ENCODE data around the gene FAM20C. TPM values are rescaled to one million over a fixed set of nuclear protein-coding genes. Genes with fewer than 3 reads are reported as not detected.

The FAM20C gene
- total RNA-seq, 2 experiments from 2014 or later: not detected

DNA sequence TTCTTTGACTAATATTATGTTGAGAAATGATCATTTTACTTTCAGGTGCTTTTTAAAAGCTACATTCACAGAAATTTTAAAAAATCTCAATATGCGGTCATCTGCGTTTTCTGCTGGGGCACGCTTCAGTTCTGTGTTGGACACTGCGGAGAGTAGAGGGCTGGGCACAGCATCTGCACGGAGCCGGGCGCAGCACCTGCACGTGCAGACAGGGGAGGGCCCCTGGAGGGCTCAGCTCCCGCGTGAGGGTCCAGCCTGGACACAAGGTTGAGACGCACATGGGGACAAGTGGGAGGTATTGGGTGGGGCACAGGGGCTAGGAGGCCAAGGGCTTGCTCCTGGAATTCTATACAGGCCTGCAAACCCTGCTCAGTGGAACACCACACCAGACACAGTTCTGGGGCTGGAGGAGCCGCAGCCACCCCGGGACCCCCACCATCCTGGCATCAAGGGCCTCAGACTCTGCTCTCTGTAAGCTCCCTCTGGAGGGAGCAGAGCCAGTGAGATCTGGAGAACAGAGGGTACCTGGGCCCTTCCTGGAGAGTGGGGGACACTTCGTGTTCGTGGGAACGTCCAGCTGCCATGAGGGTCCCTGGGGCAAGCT, 20.4 kb upstream of the FAM20C start:
- H2AFZ ChIP-seq (ENCODE audit: low read length): no peak overlapping the region
- POLR2A ChIA-PET: no interaction called here
- H3K36me3 ChIP-seq (ENCODE audit: insufficient read depth, low read length): no peaks in the 10 kb centered on the region
- H3K4me1 ChIP-seq (ENCODE audit: insufficient read depth, low read length, poor library complexity, severe bottlenecking): no peaks in the 10 kb centered on the region
- H4K20me1 ChIP-seq (ENCODE audit: insufficient read depth, low read length): no peaks in the 10 kb centered on the region
- no peaks in the 10 kb centered on the region for H3K9me3 ChIP-seq (ENCODE audit: low read length)
- TF ChIP-seq EZH2phosphoT487 (IDR thresholded peaks at IDR 0.05; ENCODE audit: borderline replicate concordance, low read depth, low read length) (no peak), CTCF (conservative IDR thresholded peaks at IDR 0.05; ENCODE audit: low read length) (no peak)
- no peak overlapping the region for H3K4me3 ChIP-seq (ENCODE audit: low read depth, low read length, poor library complexity, severe bottlenecking)
- H3K9me2 ChIP-seq (ENCODE audit: insufficient read depth, low read length): no peaks in the 10 kb centered on the region
- BruUV-seq (replicated peaks): no TSS peak
- CTCF ChIA-PET (ENCODE audit: unreplicated experiment): interaction anchor here (0.6 kb wide), 1 partner anchor 1474 kb away, joined by 3 read pairs; no protein-coding TSS in a partner anchor
- H3K27ac ChIP-seq (ENCODE audit: low read depth, low read length, poor library complexity, severe bottlenecking): no peak overlapping the region
- intact Hi-C loops (cut with micrococcal nuclease; ENCODE audit: unreplicated experiment): no loop called here
- no peaks in the 10 kb centered on the region for H3K79me2 ChIP-seq (ENCODE audit: insufficient read depth, low read depth, low read length)
- no peak overlapping the region for H3K4me2 ChIP-seq (ENCODE audit: low read length)
- no peak for DNase-seq (ENCODE audit: low spot score)

- Histone ChIP-seq H3K79me2 (ENCODE audit: insufficient read depth, low read depth, low read length) (no peaks in the 10 kb centered on the region), H3K4me2 (ENCODE audit: low read length) (no peak overlapping the region), H3K27ac (ENCODE audit: low read depth, low read length, poor library complexity, severe bottlenecking) (no peak overlapping the region), H3K4me1 (ENCODE audit: insufficient read depth, low read length, poor library complexity, severe bottlenecking) (no peaks in the 10 kb centered on the region), H3K9me3 (ENCODE audit: low read length) (no peaks in the 10 kb centered on the region), H3K4me3 (ENCODE audit: low read depth, low read length, poor library complexity, severe bottlenecking) (no peak overlapping the region), H3K9me2 (ENCODE audit: insufficient read depth, low read length) (no peaks in the 10 kb centered on the region), H3K36me3 (ENCODE audit: insufficient read depth, low read length) (no peaks in the 10 kb centered on the region), H4K20me1 (ENCODE audit: insufficient read depth, low read length) (no peaks in the 10 kb centered on the region), H2AFZ (ENCODE audit: low read length) (no peak overlapping the region)
- DNase-seq (ENCODE audit: low spot score): no peak
- no peak for TF ChIP-seq EZH2phosphoT487 (IDR thresholded peaks at IDR 0.05; ENCODE audit: borderline replicate concordance, low read depth, low read length)
- TF ChIP-seq CTCF (conservative IDR thresholded peaks at IDR 0.05; ENCODE audit: low read length): no peak
- CTCF ChIA-PET (ENCODE audit: unreplicated experiment): no interaction called here
- intact Hi-C loops (cut with micrococcal nuclease; ENCODE audit: unreplicated experiment): no loop called here
- POLR2A ChIA-PET: no interaction called here
- BruUV-seq (replicated peaks): no TSS peak
Measured at GRCh38 chr7:173209-173918, 19.0 kb upstream of the FAM20C start.

DNA sequence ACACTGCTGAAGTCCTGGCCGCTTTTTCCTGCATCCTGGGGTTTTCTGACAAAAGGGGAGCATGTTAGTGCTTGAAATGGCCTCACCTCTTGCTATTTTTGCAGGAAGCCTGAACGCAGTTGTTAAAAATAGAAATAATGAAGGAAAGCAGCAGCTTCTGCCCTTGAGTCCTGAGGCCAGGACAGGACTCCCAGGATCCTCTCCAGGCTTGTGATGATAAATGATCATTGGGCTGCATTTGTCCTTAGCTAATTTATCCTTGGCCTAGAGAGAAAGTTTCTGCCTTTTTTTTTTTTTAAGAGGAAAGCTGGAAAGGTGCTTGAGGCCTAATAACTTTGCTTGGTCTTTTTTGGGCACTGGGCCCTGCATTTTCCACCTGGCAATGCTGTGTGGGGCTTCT, 17.7 kb upstream of the FAM20C start:
- no peaks in the 10 kb centered on the region for H3K79me2 ChIP-seq (ENCODE audit: insufficient read depth, low read depth, low read length)
- no peaks in the 10 kb centered on the region for H3K4me1 ChIP-seq (ENCODE audit: insufficient read depth, low read length, poor library complexity, severe bottlenecking)
- DNase-seq (ENCODE audit: low spot score): no peak
- no peak for TF ChIP-seq CTCF (conservative IDR thresholded peaks at IDR 0.05; ENCODE audit: low read length)
- TF ChIP-seq EZH2phosphoT487 (IDR thresholded peaks at IDR 0.05; ENCODE audit: borderline replicate concordance, low read depth, low read length): no peak
- no peak overlapping the region for H3K4me2 ChIP-seq (ENCODE audit: low read length)
- no peaks in the 10 kb centered on the region for H3K36me3 ChIP-seq (ENCODE audit: insufficient read depth, low read length)
- no peaks in the 10 kb centered on the region for H4K20me1 ChIP-seq (ENCODE audit: insufficient read depth, low read length)
- BruUV-seq (replicated peaks): no TSS peak
- no peak overlapping the region for H2AFZ ChIP-seq (ENCODE audit: low read length)
- no peaks in the 10 kb centered on the region for H3K9me3 ChIP-seq (ENCODE audit: low read length)
- H3K9me2 ChIP-seq (ENCODE audit: insufficient read depth, low read length): no peaks in the 10 kb centered on the region
- CTCF ChIA-PET (ENCODE audit: unreplicated experiment): no interaction called here
- H3K4me3 ChIP-seq (ENCODE audit: low read depth, low read length, poor library complexity, severe bottlenecking): no peak overlapping the region
- POLR2A ChIA-PET: no interaction called here
- intact Hi-C loops (cut with micrococcal nuclease; ENCODE audit: unreplicated experiment): no loop called here
- H3K27ac ChIP-seq (ENCODE audit: low read depth, low read length, poor library complexity, severe bottlenecking): no peak overlapping the region
